ENCODE data around the gene ZDHHC15. TPM values are rescaled to one million over a fixed set of nuclear protein-coding genes. Genes with fewer than 3 reads are reported as not detected.

The ZDHHC15 gene
- not detected in 5 replicates for total RNA-seq (2022; extraction: Qiagen RNA extraction; ENCODE audit: low read depth)

GRCh38 chrX:75522565-75523431, at the start of gene ZDHHC15:
TSS of gene ZDHHC15 (minus strand) at chrX:75523037. CDS start at chrX:75523024, 13 bp downstream.

Other genes starting within 250 kb of the ZDHHC15 start
- gene UPRT, start 249.0 kb downstream of the ZDHHC15 start, total RNA-seq (2022; extraction: Qiagen RNA extraction; ENCODE audit: low read depth): 7.3 to 9.5 TPM (median 8.5 TPM) in 5 replicates

All from A549 treated with CpdA at 1 μM for 4 hours (cell line).